Measurements from ENCODE around the gene STOML1.

GRCh38 chr15:73979636-73980035 lies 12.5 kb downstream of the STOML1 start:
- no peak for TF ChIP-seq CTCF (IDR thresholded peaks at IDR 0.05)
- TF ChIP-seq, protein P1, sequence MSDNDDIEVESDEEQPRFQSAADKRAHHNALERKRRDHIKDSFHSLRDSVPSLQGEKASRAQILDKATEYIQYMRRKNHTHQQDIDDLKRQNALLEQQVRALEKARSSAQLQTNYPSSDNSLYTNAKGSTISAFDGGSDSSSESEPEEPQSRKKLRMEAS (CRISPR knock-in tag; IDR thresholded peaks at IDR 0.05), result no peak
- TF ChIP-seq ARID4B (CRISPR knock-in tag; IDR thresholded peaks at IDR 0.05; ENCODE audit: borderline replicate concordance), result no peak
- TF ChIP-seq AR (CRISPR knock-in tag; IDR thresholded peaks at IDR 0.05), result no peak
- no peak for TF ChIP-seq ZNF232 (CRISPR knock-in tag; IDR thresholded peaks at IDR 0.05)
- no peak for TF ChIP-seq JUN (CRISPR knock-in tag; IDR thresholded peaks at IDR 0.05)
- TF ChIP-seq RORB (CRISPR knock-in tag; IDR thresholded peaks at IDR 0.05), result no peak
- no peak for TF ChIP-seq CDX4 (CRISPR knock-in tag; IDR thresholded peaks at IDR 0.05; ENCODE audit: borderline replicate concordance)

All from WTC11 (cell line).